ENCODE data around the gene ADORA1. TPM values are rescaled to one million over a fixed set of nuclear protein-coding genes. Genes with fewer than 3 reads are reported as not detected.
A peak's percentile ranks its signal among the peaks of the same experiment; 100 is the strongest.

The ADORA1 gene
- 2.9 to 4.3 TPM (median 3.8 TPM) in 3 replicates for total RNA-seq

DNA sequence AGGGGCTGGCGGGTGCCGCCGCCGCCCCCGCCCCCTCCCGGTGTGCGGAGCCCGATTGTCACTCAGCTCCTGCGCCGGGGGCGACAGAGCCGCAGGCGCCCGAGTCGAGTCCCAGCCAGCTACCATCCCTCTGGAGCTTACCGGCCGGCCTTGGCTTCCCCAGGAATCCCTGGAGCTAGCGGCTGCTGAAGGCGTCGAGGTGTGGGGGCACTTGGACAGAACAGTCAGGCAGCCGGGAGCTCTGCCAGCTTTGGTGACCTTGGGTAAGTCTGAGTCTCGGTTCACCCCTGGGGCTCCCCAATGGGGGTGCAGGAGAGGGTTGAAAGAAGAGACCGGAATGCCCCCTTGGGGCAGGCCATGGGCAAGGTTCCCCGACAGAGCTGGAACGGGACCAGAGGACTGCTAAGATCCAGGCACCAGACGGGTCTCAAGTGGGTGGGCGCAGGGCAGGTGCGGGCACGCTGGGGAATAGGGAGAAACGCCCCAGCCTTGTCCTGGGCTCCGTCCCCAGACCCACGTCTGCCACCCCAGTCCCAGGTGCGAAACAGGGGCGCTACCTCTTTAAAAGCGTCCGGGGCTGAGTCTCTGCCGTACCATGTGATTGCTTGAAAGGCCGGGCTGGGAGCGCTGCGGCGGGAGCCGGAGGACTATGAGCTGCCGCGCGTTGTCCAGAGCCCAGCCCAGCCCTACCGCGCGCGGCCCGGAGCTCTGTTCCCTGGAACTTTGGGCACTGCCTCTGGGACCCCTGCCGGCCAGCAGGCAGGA, at the start of gene ADORA1:
Gene ADORA1, plus strand, starts transcription at position 61 of the 765 bp plus-strand sequence. CDS start 1,116 bp downstream, outside the sequence.
- peak within 1 kb of the TSS; percentile 67 for H3K4me3 Mint-ChIP-seq
- TF ChIP-seq, protein P1, sequence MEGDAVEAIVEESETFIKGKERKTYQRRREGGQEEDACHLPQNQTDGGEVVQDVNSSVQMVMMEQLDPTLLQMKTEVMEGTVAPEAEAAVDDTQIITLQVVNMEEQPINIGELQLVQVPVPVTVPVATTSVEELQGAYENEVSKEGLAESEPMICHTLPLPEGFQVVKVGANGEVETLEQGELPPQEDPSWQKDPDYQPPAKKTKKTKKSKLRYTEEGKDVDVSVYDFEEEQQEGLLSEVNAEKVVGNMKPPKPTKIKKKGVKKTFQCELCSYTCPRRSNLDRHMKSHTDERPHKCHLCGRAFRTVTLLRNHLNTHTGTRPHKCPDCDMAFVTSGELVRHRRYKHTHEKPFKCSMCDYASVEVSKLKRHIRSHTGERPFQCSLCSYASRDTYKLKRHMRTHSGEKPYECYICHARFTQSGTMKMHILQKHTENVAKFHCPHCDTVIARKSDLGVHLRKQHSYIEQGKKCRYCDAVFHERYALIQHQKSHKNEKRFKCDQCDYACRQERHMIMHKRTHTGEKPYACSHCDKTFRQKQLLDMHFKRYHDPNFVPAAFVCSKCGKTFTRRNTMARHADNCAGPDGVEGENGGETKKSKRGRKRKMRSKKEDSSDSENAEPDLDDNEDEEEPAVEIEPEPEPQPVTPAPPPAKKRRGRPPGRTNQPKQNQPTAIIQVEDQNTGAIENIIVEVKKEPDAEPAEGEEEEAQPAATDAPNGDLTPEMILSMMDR (IDR thresholded peaks at IDR 0.05; ENCODE audit: unreplicated experiment): no peak
- H3K27ac Mint-ChIP-seq: peak within 1 kb of the TSS; percentile 34
- H3K9me3 Mint-ChIP-seq: no peaks in the 10 kb centered on the region
- peaks cover 43% of the 10 kb centered on the region for H3K4me1 Mint-ChIP-seq
- H3K27me3 Mint-ChIP-seq (ENCODE audit: low read depth): peaks cover 46% of the 10 kb centered on the region
- peak in 1 of 2 experiments; percentile 70 for DNase-seq (ENCODE audit: low spot score in 2 of 2, unreplicated experiment in 2 of 2)
- no peaks in the 10 kb centered on the region for H3K36me3 Mint-ChIP-seq

GRCh38 chr1:203077956-203078355, 49.6 kb upstream of the ADORA1 start:
- TF ChIP-seq, protein P1 (IDR thresholded peaks at IDR 0.05; ENCODE audit: unreplicated experiment): no peak
- peaks cover 4% of the 10 kb centered on the region for H3K36me3 Mint-ChIP-seq
- H3K27ac Mint-ChIP-seq: no peak overlapping the region
- peaks cover 14% of the 10 kb centered on the region for H3K4me1 Mint-ChIP-seq
- no peaks in the 10 kb centered on the region for H3K9me3 Mint-ChIP-seq
- no peak for DNase-seq (ENCODE audit: low spot score in 2 of 2, unreplicated experiment in 2 of 2)
- H3K4me3 Mint-ChIP-seq: no peak overlapping the region
- peaks cover 64% of the 10 kb centered on the region for H3K27me3 Mint-ChIP-seq (ENCODE audit: low read depth)

GRCh38 chr1:203078478-203078877, 49.0 kb upstream of the ADORA1 start:
- TF ChIP-seq, protein P1 (IDR thresholded peaks at IDR 0.05; ENCODE audit: unreplicated experiment): no peak
- Mint-ChIP-seq H3K4me3 (no peak overlapping the region), H3K4me1 (peaks cover 14% of the 10 kb centered on the region), H3K36me3 (peaks cover 4% of the 10 kb centered on the region), H3K27ac (no peak overlapping the region), H3K27me3 (ENCODE audit: low read depth) (peaks cover 59% of the 10 kb centered on the region), H3K9me3 (no peaks in the 10 kb centered on the region)
- no peak for DNase-seq (ENCODE audit: low spot score in 2 of 2, unreplicated experiment in 2 of 2)

GRCh38 chr1:203080456-203080855, 47.1 kb upstream of the ADORA1 start:
- Mint-ChIP-seq H3K4me3 (no peak overlapping the region), H3K27me3 (ENCODE audit: low read depth) (peaks cover 42% of the 10 kb centered on the region), H3K9me3 (no peaks in the 10 kb centered on the region), H3K4me1 (peaks cover 14% of the 10 kb centered on the region), H3K27ac (no peak overlapping the region), H3K36me3 (peaks cover 4% of the 10 kb centered on the region)
- no peak for DNase-seq (ENCODE audit: low spot score in 2 of 2, unreplicated experiment in 2 of 2)
- TF ChIP-seq, protein P1 (IDR thresholded peaks at IDR 0.05; ENCODE audit: unreplicated experiment): no peak

DNA sequence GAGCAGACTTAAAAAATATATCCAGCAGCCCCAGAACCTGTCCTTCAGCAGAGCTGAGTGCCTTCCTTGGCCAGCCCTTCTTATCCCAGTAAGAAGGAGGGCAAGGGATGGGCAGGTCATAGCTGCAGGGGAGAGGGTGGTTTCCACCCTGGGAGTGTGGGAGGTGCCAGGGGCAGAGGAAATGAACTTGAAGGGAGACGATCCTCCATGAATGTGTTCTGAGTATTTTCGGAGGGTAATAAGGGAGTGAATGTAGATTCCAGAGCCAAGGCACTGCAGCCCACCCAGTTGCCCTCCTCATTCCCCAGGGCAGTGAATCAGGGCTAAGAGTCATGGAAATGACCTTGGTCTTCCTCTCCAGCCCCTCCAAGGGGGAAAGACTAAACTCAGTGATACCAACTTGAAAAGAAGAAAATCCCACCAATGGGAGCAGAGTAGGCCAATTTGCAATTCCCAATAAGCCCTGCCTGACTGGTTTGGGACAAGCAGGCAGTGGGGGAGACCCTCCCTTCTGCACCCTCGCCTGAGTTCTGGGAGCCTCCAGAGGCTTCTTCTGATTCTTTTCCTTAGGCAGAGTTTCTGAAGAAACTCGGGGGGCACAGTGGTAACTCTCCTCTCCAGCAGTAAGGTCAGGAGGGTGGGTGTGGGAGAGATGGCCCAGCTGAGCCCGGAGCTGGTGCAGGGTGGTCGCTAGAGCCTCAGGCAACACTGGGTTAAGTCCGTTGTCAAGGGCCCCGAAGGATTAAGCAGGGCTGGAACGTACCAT, 45.9 kb upstream of the ADORA1 start:
- peaks cover 21% of the 10 kb centered on the region for H3K4me1 Mint-ChIP-seq
- H3K36me3 Mint-ChIP-seq: no peaks in the 10 kb centered on the region
- no peak overlapping the region for H3K4me3 Mint-ChIP-seq
- H3K9me3 Mint-ChIP-seq: no peaks in the 10 kb centered on the region
- peaks cover 35% of the 10 kb centered on the region for H3K27me3 Mint-ChIP-seq (ENCODE audit: low read depth)
- TF ChIP-seq, protein P1 (IDR thresholded peaks at IDR 0.05; ENCODE audit: unreplicated experiment): no peak
- no peak for DNase-seq (ENCODE audit: low spot score in 2 of 2, unreplicated experiment in 2 of 2)
- peak overlapping the region; percentile 66 for H3K27ac Mint-ChIP-seq

Measured in mesothelial cell of epicardium (in vitro differentiated cells).